ENCODE measurements around the gene IPO4.

GRCh38 chr14:24143511-24143910 lies 45.1 kb downstream of the IPO4 start:
- no peak for TF ChIP-seq CREB1 (CRISPR knock-in tag; IDR thresholded peaks at IDR 0.05; ENCODE audit: low read depth)
- TF ChIP-seq EZH2 (IDR thresholded peaks at IDR 0.05; ENCODE audit: low read depth, unreplicated experiment) = no peak
- TF ChIP-seq CTCF (conservative IDR thresholded peaks at IDR 0.05; ENCODE audit: low read depth in 2 of 2) = no peak
- TF ChIP-seq, protein P1, sequence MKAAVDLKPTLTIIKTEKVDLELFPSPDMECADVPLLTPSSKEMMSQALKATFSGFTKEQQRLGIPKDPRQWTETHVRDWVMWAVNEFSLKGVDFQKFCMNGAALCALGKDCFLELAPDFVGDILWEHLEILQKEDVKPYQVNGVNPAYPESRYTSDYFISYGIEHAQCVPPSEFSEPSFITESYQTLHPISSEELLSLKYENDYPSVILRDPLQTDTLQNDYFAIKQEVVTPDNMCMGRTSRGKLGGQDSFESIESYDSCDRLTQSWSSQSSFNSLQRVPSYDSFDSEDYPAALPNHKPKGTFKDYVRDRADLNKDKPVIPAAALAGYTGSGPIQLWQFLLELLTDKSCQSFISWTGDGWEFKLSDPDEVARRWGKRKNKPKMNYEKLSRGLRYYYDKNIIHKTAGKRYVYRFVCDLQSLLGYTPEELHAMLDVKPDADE (IDR thresholded peaks at IDR 0.05) = no peak
- TF ChIP-seq, protein P2, sequence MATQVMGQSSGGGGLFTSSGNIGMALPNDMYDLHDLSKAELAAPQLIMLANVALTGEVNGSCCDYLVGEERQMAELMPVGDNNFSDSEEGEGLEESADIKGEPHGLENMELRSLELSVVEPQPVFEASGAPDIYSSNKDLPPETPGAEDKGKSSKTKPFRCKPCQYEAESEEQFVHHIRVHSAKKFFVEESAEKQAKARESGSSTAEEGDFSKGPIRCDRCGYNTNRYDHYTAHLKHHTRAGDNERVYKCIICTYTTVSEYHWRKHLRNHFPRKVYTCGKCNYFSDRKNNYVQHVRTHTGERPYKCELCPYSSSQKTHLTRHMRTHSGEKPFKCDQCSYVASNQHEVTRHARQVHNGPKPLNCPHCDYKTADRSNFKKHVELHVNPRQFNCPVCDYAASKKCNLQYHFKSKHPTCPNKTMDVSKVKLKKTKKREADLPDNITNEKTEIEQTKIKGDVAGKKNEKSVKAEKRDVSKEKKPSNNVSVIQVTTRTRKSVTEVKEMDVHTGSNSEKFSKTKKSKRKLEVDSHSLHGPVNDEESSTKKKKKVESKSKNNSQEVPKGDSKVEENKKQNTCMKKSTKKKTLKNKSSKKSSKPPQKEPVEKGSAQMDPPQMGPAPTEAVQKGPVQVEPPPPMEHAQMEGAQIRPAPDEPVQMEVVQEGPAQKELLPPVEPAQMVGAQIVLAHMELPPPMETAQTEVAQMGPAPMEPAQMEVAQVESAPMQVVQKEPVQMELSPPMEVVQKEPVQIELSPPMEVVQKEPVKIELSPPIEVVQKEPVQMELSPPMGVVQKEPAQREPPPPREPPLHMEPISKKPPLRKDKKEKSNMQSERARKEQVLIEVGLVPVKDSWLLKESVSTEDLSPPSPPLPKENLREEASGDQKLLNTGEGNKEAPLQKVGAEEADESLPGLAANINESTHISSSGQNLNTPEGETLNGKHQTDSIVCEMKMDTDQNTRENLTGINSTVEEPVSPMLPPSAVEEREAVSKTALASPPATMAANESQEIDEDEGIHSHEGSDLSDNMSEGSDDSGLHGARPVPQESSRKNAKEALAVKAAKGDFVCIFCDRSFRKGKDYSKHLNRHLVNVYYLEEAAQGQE (IDR thresholded peaks at IDR 0.05; ENCODE audit: unreplicated experiment) = no peak
- no peak for TF ChIP-seq POLR2AphosphoS5 (IDR thresholded peaks at IDR 0.05; ENCODE audit: low read depth)
- TF ChIP-seq JUNB (IDR thresholded peaks at IDR 0.05; ENCODE audit: unreplicated experiment) = no peak
